NCI-H774 (cell line): Measurements from ENCODE around the gene ZNF33B.
"Not testable (repeated sequence)": the region's sequence is repeated elsewhere in the genome, so short reads cannot be mapped to it uniquely, and the experiment has no call there.

Experiments used
- DNase-seq: peaks from one replicate; lab custom pipeline; 2025; lab: John Stamatoyannopoulos, UW

Gene ZNF33B

GRCh38 chr10:42638055-42638820 lies at the start of gene ZNF33B:
TSS of gene ZNF33B (minus strand) at chr10:42638570. CDS start at chr10:42636928, 1,642 bp downstream.
- peak; percentile 97 for DNase-seq

- no peak for DNase-seq
These were observed 46.1 kb upstream of the ZNF33B start for GRCh38 chr10:42684517-42684916.

- no peak for DNase-seq
These were observed 41.9 kb upstream of the ZNF33B start for GRCh38 chr10:42680267-42680666.

- not testable (repeated sequence) for DNase-seq
These were observed 27.0 kb upstream of the ZNF33B start for GRCh38 chr10:42665181-42665979.

GRCh38 chr10:42654419-42654818 lies 16.0 kb upstream of the ZNF33B start:
- DNase-seq, result no peak

- no peak for DNase-seq
These were observed 14.5 kb upstream of the ZNF33B start for GRCh38 chr10:42652858-42653257.

GRCh38 chr10:42650374-42650773 lies 12.0 kb upstream of the ZNF33B start:
- DNase-seq, result no peak

GRCh38 chr10:42648512-42648911 lies 10.1 kb upstream of the ZNF33B start:
- no peak for DNase-seq

- no peak for DNase-seq
These were observed 8.6 kb upstream of the ZNF33B start for GRCh38 chr10:42646687-42647640.

- DNase-seq, result no peak
These were observed 7.8 kb upstream of the ZNF33B start for GRCh38 chr10:42646214-42646613.

GRCh38 chr10:42645516-42645915 lies 7.1 kb upstream of the ZNF33B start:
- DNase-seq, result no peak

- no peak for DNase-seq
These were observed 6.7 kb upstream of the ZNF33B start for GRCh38 chr10:42645103-42645502.

GRCh38 chr10:42640610-42641229 lies 2.4 kb upstream of the ZNF33B start:
- DNase-seq, result no peak

GRCh38 chr10:42638821-42639270 lies 476 bp upstream of the ZNF33B start:
- no peak for DNase-seq

GRCh38 chr10:42637648-42638054 lies 719 bp downstream of the ZNF33B start:
- DNase-seq, result no peak

- DNase-seq, result no peak
These were observed 1.2 kb downstream of the ZNF33B start for GRCh38 chr10:42637142-42637541.

GRCh38 chr10:42635098-42635497 lies 3.3 kb downstream of the ZNF33B start:
- no peak for DNase-seq

- no peak for DNase-seq
These were observed 5.8 kb downstream of the ZNF33B start for GRCh38 chr10:42632564-42632963.

- DNase-seq, result no peak
These were observed 7.7 kb downstream of the ZNF33B start for GRCh38 chr10:42630537-42631134.

- DNase-seq, result no peak
These were observed 14.4 kb downstream of the ZNF33B start for GRCh38 chr10:42623929-42624328.

GRCh38 chr10:42618424-42618823 lies 19.9 kb downstream of the ZNF33B start:
- DNase-seq, result no peak
